Nephron progenitor cell (in vitro differentiated cells): ENCODE measurements around the gene HDC.

Experiments used
- DNase-seq: peaks from one replicate; pipeline ENCODE4 v3.0.0; 2021
- H3K27ac Mint-ChIP-seq: 2 replicates; pipeline ENCODE4 v1.8.0; 2021; ENCODE audit warnings: mild to moderate bottlenecking, moderate library complexity, mixed read lengths
- H3K27me3 Mint-ChIP-seq: 2 replicates; pipeline ENCODE4 v1.8.0; 2021; ENCODE audit warnings: mild to moderate bottlenecking, low read depth, mixed read lengths; ENCODE audit not compliant: poor library complexity
- H3K36me3 Mint-ChIP-seq: 2 replicates; pipeline ENCODE4 v1.8.0; 2021; ENCODE audit warnings: low read depth, mixed read lengths
- H3K4me1 Mint-ChIP-seq: 2 replicates; pipeline ENCODE4 v1.8.0; 2021; ENCODE audit warnings: mixed read lengths
- H3K4me3 Mint-ChIP-seq: 2 replicates; pipeline ENCODE4 v1.8.0; 2021; ENCODE audit warnings: mild to moderate bottlenecking, moderate library complexity, mixed read lengths
- H3K9me3 Mint-ChIP-seq: 2 replicates; pipeline ENCODE4 v1.8.0; 2021; ENCODE audit warnings: mild to moderate bottlenecking, moderate library complexity, mixed read lengths
- TF ChIP-seq, protein P1 (sequence below): fragments of 200-600 bp; sonication (generic); IDR thresholded peaks from 2 replicates; pipeline ENCODE4 v1.5.0; 2021; ENCODE audit warnings: antibody characterized with exemption

HDC gene, protein sequence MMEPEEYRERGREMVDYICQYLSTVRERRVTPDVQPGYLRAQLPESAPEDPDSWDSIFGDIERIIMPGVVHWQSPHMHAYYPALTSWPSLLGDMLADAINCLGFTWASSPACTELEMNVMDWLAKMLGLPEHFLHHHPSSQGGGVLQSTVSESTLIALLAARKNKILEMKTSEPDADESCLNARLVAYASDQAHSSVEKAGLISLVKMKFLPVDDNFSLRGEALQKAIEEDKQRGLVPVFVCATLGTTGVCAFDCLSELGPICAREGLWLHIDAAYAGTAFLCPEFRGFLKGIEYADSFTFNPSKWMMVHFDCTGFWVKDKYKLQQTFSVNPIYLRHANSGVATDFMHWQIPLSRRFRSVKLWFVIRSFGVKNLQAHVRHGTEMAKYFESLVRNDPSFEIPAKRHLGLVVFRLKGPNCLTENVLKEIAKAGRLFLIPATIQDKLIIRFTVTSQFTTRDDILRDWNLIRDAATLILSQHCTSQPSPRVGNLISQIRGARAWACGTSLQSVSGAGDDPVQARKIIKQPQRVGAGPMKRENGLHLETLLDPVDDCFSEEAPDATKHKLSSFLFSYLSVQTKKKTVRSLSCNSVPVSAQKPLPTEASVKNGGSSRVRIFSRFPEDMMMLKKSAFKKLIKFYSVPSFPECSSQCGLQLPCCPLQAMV

DNA sequence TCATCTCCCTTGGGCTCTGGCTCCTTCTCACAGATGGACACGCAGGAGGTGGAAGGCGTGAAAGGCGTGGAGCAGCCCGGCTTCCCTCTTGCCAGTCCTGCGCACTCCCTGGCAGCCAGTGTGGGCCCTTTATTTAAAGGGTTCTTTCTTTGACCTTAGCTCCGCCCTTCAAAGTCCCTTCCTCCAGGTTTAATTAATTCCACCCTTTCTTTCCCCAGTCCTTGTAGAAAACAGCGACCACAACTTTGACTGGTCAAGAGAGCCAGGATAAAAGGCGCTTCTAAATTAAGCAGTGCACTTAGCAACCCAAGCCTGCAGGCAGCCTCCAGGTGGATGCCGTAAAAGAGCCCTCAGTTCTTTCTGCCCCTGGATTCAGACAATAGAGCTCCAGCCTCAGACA, at the start of gene HDC:
TSS of gene HDC (minus strand) at position 107 of the 400 bp plus-strand sequence. CDS start at position 4, 103 bp downstream.
- H3K27ac Mint-ChIP-seq, result no peak within 1 kb of the TSS
- peaks cover 7% of the 10 kb centered on the region for H3K27me3 Mint-ChIP-seq
- TF ChIP-seq, protein P1, sequence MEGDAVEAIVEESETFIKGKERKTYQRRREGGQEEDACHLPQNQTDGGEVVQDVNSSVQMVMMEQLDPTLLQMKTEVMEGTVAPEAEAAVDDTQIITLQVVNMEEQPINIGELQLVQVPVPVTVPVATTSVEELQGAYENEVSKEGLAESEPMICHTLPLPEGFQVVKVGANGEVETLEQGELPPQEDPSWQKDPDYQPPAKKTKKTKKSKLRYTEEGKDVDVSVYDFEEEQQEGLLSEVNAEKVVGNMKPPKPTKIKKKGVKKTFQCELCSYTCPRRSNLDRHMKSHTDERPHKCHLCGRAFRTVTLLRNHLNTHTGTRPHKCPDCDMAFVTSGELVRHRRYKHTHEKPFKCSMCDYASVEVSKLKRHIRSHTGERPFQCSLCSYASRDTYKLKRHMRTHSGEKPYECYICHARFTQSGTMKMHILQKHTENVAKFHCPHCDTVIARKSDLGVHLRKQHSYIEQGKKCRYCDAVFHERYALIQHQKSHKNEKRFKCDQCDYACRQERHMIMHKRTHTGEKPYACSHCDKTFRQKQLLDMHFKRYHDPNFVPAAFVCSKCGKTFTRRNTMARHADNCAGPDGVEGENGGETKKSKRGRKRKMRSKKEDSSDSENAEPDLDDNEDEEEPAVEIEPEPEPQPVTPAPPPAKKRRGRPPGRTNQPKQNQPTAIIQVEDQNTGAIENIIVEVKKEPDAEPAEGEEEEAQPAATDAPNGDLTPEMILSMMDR, result no peak
- no peaks in the 10 kb centered on the region for H3K36me3 Mint-ChIP-seq
- H3K4me3 Mint-ChIP-seq, result no peak within 1 kb of the TSS
- no peak for DNase-seq
- H3K9me3 Mint-ChIP-seq, result no peaks in the 10 kb centered on the region
- H3K4me1 Mint-ChIP-seq, result peaks cover 5% of the 10 kb centered on the region

DNA sequence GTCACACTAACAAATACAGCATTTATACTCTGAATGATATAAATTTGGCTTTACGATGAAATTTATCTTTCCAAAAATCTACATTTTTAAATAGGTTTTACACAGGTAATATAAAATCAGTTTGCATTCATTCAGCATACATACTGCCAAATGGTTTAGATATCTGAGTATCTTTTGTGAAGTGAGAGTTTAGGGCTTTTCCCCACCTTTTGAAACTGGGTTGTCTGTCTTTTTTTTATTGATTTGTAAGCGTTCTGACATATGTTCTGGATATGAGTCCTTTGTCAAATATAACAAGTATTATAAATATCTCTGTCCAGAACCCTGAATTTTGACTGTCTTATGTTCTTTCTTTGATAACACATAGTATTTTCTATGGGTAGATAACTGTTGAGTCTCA, 47.1 kb upstream of the HDC start:
- Mint-ChIP-seq H3K9me3 (peaks cover 20% of the 10 kb centered on the region), H3K27me3 (peaks cover 1% of the 10 kb centered on the region), H3K27ac (no peak overlapping the region), H3K4me3 (no peak overlapping the region), H3K36me3 (peaks cover 23% of the 10 kb centered on the region), H3K4me1 (no peaks in the 10 kb centered on the region)
- TF ChIP-seq, protein P1, result no peak
- no peak for DNase-seq

DNA sequence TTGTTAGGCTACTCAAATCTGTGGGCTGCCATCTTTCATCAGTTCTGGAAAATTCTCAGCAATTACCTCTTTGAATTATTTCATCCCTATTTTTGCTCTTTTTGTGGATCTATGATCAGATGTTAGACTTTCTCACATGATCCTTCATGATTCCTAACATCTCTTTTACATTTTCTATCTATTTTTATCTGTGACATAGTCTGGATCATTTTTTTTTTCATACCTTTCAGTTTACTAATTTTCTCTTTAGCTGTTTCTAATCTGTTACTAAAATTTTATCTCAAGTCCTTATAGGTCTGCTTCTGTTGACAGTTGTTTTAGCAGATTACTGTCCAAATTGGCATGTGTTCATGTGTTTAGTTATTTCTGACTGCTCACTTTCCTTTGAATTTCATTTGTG, 42.3 kb upstream of the HDC start:
- Mint-ChIP-seq H3K4me1 (no peaks in the 10 kb centered on the region), H3K27me3 (peaks cover 3% of the 10 kb centered on the region), H3K27ac (no peak overlapping the region), H3K4me3 (no peak overlapping the region), H3K36me3 (peaks cover 65% of the 10 kb centered on the region), H3K9me3 (peaks cover 30% of the 10 kb centered on the region)
- TF ChIP-seq, protein P1, result no peak
- DNase-seq, result no peak

DNA sequence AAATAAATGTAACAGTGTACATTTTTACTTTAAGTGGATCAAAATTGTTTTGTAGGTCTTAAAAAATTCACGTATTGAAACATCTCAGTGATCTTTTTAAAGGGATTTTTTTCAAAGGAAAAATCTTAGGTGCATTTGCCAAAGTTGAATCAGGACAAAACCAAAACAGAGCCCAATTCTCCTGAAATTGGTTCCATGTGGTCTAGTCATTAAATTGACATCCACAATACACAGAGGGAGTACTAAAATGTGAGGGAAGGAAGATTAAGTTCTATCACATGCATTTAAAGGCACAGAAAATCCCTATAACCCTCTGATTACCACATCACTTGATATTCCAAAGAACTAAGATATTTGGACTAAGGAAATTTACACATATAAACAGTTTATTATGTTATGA, 39.3 kb upstream of the HDC start:
- Mint-ChIP-seq H3K4me1 (no peaks in the 10 kb centered on the region), H3K27ac (no peak overlapping the region), H3K4me3 (no peak overlapping the region), H3K27me3 (peaks cover 3% of the 10 kb centered on the region), H3K36me3 (peaks cover 89% of the 10 kb centered on the region), H3K9me3 (peaks cover 30% of the 10 kb centered on the region)
- no peak for DNase-seq
- TF ChIP-seq, protein P1, result no peak

DNA sequence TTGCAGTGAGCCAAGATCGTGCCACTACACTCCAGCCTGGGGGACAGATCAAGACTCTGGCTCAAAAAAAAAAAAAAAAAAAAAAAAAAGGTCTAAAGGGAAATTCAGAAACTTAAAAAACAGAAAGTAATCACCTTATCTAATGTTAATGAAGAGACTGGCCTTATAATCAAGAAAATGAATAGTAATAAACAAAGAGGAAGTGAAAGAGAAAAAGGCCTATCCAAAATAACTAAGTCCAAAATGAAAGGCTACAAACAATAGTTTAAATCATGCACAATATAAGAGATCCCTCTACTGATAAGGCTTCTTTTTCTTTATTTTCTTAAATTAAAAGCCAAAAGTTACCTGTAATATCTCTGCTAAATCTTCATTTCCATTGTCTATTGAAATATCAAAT, 37.1 kb upstream of the HDC start:
- TF ChIP-seq, protein P1, result no peak
- DNase-seq, result no peak
- peaks cover 3% of the 10 kb centered on the region for H3K27me3 Mint-ChIP-seq
- H3K4me3 Mint-ChIP-seq, result no peak overlapping the region
- peaks cover 81% of the 10 kb centered on the region for H3K36me3 Mint-ChIP-seq
- no peaks in the 10 kb centered on the region for H3K4me1 Mint-ChIP-seq
- peaks cover 9% of the 10 kb centered on the region for H3K9me3 Mint-ChIP-seq
- H3K27ac Mint-ChIP-seq, result no peak overlapping the region
